HG03575 (cell line): ENCODE data around the gene PGGT1B.
A peak's percentile ranks its signal among the peaks of the same experiment; 100 is the strongest.

Experiments used
- ATAC-seq: cut with Tn5 transposase; IDR thresholded peaks from one replicate; pipeline ENCODE4 v1.9.1; 2021; ENCODE audit not compliant: unreplicated experiment, insufficient number of reproducible peaks, low FRiP score; ENCODE audit errors: extremely low read depth

The PGGT1B gene

DNA sequence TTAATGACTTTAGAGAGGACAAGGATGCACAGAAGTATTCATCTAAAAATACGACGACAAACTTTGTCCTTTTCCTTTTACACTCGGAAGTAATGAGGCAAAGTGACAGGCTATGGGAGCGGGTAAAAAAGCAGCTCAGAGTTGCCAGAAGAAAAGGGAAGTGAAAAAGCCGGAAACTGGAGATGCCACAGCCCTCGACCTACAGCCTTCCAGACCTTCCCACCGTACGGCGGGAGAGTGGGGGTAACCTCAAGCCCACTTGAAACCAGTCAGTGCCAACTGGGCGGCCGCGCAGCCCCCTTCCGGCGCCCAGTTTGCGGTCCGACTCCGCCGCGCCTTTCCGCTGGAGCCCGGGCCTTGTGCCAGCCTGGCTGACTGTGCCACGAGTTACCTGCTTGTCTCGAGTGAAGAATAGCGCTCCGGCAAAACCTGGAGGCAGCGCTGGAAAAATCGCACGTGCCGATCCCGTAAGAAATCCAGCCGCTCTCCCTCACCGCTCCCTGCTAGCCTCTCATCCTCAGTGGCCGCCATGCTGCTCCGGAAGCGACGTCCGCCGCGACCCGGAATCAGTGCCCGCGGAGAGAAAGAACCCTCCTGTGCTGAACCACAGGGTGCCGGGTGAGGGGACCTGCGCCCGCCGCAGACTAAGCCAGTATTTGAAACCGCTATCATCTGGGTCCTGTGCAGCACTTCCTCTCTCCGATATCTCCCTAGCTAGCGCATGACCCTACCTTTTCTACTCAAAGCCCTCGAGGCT, at the start of gene PGGT1B:
Gene PGGT1B (minus strand): TSS at position 557 of the 757 bp plus-strand sequence. CDS start 26 bp downstream, at position 531.
- ATAC-seq, result peak; percentile 70

DNA sequence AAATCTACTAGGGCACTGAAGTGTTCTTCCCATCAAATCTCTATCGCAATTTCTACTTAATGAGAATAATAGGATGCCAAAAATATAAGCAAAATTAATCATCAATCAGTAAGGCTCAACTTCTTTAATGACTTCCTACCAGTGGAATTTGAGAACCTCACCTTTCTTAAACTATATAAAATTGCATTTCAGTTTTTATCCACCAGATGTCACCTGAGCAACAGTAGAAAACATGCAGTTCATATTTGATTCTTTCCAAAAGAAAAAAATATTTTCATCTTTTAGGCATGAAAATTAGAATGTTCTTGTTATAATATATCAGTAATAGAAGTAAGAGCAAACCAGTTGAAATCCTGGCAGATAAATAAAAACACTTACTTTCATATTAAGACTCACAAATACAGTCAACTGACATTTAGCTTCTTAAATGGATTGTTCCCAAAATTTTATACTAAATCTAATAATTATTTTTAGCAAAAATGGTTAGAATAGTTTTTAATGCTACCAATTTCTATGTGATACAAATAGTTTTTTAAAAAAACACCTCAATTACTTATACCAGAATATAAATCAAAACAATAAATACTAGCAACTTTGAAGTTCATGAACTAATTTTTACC, 47.2 kb upstream of the PGGT1B start:
- ATAC-seq, result no peak

DNA sequence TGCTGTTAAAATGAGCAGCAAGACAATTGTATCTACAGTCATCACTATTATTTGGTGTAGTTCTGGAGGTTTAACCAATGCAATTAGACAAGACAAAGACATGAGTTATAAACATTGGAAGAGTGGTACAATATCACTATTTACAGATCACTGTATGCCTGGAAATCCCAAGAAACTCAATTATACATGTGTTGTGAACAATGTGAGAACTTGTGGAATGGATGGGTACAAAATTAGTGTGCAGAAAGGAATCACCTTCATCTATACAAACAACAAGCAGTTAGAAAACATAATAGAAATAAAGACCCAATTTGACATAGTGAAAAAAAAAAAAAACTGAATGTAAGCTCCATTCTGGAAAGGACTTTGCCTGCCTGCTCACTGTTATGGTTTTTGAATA, 46.1 kb upstream of the PGGT1B start:
- no peak for ATAC-seq

DNA sequence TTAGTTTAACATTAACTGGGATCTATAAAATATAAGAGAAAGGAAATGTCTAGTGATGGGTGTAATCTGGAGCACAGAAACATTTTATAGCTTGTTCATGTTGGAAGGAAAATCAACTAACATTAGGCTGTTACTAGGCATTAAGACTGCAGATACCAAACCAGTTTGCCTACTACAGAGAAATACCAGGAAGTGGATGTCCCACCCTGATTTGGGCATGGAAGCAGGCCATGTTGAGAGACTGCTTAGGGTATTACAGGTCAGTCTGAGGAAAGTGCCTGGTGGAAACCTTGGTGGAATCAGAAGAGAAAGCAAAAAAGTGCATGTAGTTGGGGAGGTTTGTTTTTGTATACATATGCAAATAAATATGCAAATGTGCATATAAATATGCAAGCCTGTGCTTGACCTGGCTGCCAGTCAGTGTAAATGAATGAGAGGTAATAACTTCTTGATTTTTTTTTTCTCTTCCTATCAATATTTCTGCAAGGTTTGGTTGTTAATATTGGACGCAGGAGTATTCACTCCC, 43.4 kb upstream of the PGGT1B start:
- no peak for ATAC-seq

DNA sequence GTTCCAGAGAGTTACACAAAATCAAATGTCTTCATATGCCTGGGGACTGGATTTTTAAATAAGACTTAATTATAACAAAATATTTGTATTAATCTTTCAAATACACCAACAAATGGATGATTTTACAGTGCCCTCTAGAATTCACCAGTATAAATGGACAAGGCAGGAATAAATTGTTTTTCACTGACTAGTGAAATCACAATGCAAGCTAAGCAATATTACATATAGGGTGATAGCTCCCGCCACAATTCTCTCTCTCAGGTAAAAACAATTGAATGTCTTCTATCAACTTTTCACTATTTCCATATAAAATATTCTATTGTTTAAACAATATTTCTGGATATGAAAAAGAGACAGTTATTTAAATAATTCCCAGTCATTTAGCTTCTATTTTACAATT, 41.8 kb upstream of the PGGT1B start:
- no peak for ATAC-seq

DNA sequence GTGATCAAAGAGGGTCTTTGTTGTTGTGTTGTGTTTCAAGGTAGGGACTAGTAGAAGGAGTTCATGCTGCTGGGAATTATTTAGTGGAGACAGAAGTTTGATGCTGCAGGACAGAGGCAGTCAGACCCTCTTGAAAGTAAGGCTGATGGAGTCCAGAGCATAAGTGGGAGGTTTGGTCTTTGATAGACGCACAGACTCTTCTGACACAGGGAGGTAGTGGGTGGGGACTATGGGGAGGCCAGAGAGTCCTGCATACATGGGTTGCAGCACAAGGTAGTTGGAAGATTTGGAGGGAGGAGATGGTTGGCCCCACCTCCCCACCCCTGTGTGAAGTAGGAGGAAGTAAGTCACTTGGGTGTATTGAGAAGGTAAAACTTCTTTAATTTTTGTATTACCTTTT, 36.1 kb upstream of the PGGT1B start:
- no peak for ATAC-seq

DNA sequence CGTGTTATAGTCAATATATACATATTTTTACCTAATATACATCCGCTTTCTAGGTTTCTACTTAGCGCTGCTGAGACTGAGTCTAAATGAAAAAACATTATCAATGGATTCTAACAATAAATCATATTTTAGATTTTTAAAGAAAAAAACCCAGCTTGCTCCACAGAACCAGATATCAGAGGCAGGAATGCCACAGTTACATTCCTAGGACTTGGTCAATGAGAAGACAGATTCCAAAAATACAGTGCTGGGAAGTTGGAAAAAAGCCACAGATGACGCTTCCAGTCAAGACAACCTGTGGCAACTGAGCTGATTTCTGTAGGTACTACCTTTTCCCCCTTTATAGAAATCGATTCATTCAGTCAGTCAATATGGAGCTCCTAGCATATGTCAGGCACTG, 34.4 kb upstream of the PGGT1B start:
- ATAC-seq, result no peak

DNA sequence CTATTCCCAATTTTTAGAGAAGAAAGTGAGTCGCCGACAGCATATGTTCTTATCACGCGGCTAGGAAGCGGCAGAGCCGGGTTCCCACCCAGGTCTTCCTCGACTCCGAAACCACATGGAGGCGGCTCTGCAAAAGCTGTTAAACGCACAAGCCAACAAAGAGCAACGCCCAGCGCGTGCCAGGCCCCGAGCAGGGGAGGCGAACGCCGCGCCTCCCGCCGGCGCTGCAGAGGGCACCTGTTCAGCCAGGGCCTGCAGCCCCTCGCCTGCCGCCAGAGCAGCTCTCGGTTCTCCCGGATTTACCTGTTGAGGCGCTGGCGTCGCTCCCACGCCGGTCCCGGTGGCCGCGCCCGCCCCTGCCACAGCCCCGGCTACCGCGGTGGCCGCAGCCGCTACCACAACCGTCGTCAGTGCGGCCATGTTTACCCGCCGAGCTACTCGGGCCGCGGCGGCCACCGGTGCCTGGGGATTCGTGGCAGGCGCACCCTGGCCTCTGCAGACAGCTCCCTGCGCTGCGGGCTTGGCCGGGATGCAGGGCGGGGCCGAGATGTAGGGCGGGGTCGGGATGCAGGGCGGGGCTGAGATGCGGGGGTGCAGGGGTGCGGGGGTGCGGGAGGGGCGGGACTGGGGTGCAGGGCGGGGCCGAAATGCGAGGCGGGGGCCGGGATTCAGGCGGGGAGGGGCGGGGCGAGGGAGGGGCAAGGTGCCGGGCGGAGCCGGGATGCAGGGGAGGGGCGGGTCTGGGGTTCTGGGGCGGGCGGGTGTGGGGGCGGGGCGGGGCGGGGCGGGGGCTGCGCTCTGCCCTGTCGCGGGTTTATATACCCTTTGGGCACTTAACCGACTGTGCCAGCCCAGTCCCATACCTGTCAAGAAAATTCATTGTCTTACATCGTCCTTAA, 33.7 kb upstream of the PGGT1B start, which contains the start of gene CCDC112:
Gene CCDC112 (minus strand): TSS at position 531 of the 899 bp plus-strand sequence. CDS start 111 bp downstream, at position 420.
- ATAC-seq, result peak; percentile 42

DNA sequence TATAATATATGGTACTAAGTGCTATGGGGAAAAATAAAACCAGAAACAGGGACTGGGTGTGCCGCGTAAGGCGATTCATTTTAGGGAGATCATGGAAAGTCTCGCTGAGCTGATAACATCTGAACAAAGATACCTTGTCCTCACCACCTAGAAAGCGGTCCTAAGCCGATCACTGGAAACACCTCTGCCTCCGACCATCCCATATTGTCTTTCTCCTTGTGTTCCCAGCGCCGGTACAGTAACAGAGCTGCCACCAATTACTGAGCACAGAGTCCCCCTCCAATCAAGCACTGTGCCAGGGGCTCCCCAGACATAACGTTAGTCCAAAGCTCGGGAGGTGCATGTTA, 33.1 kb upstream of the PGGT1B start:
- no peak for ATAC-seq

DNA sequence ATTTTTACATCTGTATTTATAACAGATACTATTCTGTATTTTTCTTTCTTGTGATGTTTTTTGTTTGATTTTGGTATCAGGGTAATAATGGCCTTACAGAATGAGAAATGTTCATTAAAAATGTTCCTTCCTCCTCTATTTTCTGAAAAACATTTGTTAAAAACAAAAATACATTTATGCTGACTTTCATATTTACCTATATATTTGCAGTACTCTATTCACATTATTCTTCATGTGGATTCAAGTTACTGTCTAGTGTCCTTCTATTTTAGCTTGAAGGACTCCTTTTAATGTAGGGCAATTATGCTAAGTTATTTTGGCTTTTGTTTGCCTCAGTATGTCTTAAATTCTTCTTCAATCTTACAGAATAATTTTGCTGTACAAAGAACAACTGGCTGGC, 28.7 kb upstream of the PGGT1B start:
- ATAC-seq, result no peak

DNA sequence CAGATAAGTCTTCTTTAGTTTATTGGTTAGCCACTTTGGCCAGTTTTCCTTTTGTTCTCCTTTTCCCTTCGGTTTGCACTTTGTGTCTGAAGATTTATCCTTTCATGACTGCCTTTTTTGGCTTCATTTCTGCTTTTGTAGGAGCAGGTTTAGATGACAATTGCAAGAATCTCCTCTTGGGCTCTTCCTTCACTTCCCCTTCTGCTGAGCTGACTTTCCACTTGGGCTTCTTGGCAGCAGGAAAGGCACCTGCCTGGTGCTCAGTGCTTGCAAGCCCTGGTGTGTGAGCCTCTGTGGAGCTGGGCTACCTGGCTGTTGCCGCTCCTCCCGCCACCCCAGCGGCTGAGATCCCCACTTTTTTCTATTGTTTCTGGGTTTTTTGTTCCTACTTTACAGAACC, 26.4 kb upstream of the PGGT1B start:
- ATAC-seq, result no peak

DNA sequence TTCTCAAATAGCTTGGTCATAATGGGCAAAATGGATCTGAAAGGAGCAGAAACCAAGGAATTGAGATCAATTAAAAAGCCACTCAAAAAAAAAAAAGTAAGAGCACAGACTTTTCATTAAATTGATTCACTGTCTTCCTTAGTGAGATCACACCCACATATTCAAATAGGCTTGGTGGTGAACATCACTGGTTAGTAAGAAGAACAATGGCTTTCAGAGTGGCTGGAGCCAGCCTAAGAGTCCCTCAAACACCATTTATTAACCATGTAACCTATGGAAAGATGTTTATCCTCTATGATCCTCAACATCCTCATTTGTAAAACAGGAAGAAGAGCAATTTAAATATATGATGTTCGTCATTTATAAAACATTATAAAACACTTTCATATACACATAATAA, 21.3 kb upstream of the PGGT1B start:
- no peak for ATAC-seq

DNA sequence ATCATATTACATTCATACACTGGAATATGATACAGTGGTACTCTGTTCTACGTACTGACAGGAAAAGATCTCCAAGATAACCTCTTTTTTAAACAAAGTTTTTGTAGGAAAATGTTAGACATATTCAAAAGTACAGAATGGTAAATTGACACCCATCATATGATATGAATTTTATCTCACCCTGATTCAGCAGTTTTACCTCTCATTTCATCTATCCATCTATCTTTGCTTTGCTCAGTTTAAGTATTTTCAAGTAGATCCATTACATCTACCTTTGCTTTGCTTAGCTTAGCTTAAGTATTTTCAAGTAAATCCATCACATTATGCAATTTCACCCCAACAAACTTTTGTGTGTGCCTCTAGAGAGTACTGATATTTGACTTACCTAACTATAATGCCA, 19.5 kb upstream of the PGGT1B start:
- no peak for ATAC-seq

DNA sequence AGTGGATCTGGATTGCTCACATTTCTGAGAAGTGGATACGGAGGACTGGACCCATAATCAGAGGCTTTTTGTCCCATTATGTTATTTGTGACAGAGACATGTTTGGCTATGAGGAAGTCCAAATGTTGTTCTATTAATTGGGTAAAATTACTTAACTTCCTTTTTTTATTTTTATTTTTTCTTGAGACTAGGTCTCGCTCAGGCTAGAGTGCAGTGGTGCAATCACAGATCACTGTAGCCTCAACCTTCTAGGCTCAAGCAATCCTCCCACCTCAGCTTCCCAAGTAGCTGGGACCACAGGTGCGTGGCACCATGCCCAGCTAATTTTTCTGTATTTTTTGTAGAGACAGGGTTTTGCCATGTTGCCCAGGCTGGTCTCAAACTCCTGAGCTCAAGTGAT, 11.9 kb upstream of the PGGT1B start:
- no peak for ATAC-seq

DNA sequence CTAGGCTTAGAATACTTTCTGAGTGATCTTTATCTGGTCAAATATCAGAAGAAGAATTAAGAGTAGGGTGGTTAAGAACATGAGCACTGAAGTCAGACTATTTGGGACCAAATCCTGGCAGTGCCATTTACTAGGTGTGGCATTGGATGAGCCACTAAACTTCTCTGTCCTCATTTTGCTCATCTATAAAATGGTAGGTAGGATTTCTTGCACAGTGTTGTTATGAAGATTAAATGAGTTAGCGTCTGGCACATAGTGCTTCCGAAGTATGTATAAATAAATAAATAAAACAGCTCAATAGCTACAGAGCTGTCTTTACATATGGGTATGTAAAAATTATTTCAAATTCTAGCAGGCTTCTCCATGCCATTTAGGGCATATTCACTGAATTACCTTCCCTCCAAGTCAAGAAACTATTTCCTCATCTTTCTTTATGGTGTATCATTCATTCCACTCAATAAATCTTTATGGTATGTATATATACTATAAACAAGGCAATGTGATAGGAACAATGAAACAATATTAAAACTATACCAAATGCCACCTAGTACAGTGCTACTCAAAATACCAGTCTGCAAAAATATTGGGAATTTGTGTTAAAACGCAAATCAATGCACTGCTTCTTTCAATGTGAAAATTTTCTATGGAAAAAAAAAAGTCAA, 9.8 kb upstream of the PGGT1B start:
- no peak for ATAC-seq

DNA sequence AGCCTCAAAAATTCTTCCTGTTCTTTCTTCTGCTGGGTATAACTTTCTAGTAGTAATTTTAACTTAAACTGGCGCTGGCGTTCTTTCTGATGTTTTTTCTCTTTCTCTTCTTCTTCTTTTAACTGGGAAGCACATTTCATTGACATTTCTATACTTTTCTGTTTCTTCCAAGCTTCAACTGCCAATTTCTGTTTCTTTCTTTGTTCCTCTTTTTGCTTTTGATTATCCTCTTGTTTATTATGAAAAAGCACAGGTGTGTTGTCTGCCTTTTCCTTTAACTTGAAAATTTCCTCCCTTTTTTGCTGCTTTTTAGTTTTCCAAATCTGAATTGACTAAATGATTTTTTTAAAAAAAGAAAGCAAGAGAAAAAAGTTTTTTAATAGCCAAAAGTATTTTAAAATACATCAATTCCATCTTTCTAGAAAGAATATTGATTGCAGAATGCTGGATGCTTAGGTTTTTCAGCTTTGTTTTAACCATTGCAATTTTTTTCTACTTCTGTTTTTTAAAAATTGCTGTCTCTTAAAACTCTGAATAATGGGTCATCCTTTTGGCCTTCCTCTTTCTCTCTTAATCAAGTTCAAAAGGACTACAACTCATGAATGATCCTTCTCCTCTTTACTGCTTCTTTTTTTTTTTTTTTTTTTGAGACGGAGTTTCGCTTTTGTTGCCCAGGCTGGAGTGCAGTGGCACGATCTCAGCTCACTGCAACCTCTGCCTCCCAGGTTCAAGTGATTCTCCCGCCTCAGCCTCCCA, 8.8 kb upstream of the PGGT1B start:
- no peak for ATAC-seq

DNA sequence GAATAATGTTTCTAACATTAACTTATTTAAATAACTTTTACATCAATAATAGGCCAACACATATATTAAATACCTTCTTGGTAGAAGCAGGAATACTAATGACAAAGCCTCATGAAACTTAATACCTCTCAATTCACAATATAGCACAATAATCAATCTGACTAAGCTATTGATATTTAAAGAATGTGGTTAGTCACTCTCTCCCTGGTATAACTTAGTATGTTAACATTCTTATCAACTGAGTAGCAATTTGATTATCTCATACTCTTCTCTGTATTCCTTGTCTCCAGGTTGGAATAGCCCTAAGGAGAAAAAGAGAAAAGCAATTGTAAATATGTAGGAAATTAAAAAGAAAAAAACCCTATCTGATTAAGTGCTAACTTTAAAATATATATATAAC, 4.9 kb upstream of the PGGT1B start:
- no peak for ATAC-seq

DNA sequence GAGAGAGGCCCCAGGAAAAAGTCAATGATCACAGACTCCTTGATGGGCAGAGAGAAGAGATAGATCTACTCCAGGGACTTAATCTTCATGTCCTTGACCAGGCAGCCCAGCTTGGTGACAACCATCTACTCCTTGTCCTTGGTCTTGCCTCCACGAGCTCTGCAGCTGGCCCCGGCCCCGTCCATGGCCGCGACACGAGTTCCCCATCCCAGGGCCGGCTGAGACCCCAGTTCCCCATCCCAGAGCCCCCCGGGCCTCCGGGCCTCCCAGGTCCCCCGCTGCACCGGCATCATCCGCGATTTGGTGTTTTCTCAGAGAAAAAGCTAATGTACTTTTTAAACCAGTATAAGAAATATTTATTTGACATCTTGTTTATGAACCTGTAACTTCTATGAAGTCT, 2.5 kb upstream of the PGGT1B start:
- ATAC-seq, result no peak
